WTC11 (cell line): Measurements from ENCODE around the gene SGTA.

Experiments used
- ELF4 ChIP-seq: sonication (generic); formaldehyde crosslinking; IDR thresholded peaks from 2 replicates; pipeline ENCODE4 v1.8.1; 2022; ENCODE audit warnings: low read depth, mild to moderate bottlenecking, moderate library complexity, missing genetic modification reagents
- JUN ChIP-seq: sonication (generic); formaldehyde crosslinking; IDR thresholded peaks from 2 replicates; pipeline ENCODE4 v1.8.0; 2023; ENCODE audit warnings: mild to moderate bottlenecking, missing genetic modification reagents
- NR2C2 ChIP-seq: sonication (generic); formaldehyde crosslinking; IDR thresholded peaks from 2 replicates; pipeline ENCODE4 v1.8.0; 2022; ENCODE audit warnings: mild to moderate bottlenecking, missing genetic modification reagents
- SOX15 ChIP-seq: fragments of 250-450 bp; sonication (Bioruptor Pico); IDR thresholded peaks from 2 replicates; pipeline ENCODE4 v1.9.0; 2021; ENCODE audit warnings: mild to moderate bottlenecking
- TP53 ChIP-seq: sonication (generic); formaldehyde crosslinking; IDR thresholded peaks from 2 replicates; pipeline ENCODE4 v1.8.1; 2023; ENCODE audit warnings: mild to moderate bottlenecking, missing genetic modification reagents
- TF ChIP-seq, protein P1 (sequence below): sonication (generic); formaldehyde crosslinking; IDR thresholded peaks from 2 replicates; pipeline ENCODE4 v1.8.1; 2023; ENCODE audit warnings: mild to moderate bottlenecking, missing genetic modification reagents, moderate library complexity
- TF ChIP-seq, protein P2 (sequence below): sonication (generic); formaldehyde crosslinking; conservative IDR thresholded peaks from 2 replicates; pipeline ENCODE4 v1.8.1; 2022; ENCODE audit warnings: mild to moderate bottlenecking, missing genetic modification reagents
- TF ChIP-seq, protein P3 (sequence below): fragments of 200-600 bp; IDR thresholded peaks from 2 replicates; pipeline ENCODE4 v1.8.0; 2022; ENCODE audit warnings: antibody characterized with exemption
- TF ChIP-seq, protein P4 (sequence below): sonication (generic); formaldehyde crosslinking; IDR thresholded peaks from 2 replicates; pipeline ENCODE4 v1.8.0; 2022; ENCODE audit warnings: mild to moderate bottlenecking, missing genetic modification reagents
- TF ChIP-seq, protein P5 (sequence below): sonication (generic); formaldehyde crosslinking; IDR thresholded peaks from 2 replicates; pipeline ENCODE4 v1.8.1; 2022; ENCODE audit warnings: missing genetic modification reagents, borderline replicate concordance
- TF ChIP-seq, protein P6 (sequence below): fragments of 250-450 bp; sonication (Bioruptor Pico); IDR thresholded peaks from 2 replicates; pipeline ENCODE4 v1.8.0; 2021; ENCODE audit warnings: mild to moderate bottlenecking
- TF ChIP-seq, protein P7 (sequence below): sonication (generic); formaldehyde crosslinking; IDR thresholded peaks from 2 replicates; pipeline ENCODE4 v1.8.0; 2022; ENCODE audit warnings: mild to moderate bottlenecking, missing genetic modification reagents

DNA sequence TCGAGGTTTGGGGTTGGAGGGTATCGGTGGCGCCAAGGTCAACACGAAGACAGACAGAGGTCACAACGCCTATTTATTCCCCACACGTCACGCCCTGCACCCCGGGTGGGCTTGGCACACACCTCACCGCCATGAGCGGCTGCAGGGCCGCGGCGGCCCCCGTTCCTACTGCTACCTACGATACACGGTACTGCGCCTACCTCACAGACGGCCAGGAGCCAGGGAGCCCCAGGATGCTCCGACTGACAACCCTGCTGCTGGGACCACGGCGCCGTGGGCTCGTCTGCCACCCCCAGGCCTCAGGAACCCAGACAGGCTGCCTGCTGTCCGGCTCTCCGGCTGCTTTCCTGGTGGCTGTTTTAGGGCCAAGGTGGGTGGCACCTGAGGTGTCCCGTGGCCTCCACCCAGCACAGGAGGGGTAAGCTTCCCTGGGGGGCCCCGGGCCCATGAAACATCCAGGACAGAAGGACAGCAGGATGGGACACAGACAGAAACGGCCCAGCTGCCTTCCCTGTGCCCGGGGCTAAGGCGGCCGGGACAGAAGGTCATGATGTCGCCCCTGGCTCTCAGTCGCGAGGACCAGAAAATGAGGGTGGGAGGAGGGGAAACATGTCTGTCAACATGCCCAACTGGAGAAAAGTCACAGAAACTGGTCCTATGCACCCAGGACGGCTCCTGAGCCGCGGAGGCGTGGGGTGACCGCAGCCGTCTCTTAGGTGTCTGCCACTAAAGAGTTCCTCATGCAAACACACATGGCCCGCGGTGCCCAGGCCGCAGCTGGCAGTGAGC is 28.2 kb downstream of the SGTA start:
- TF ChIP-seq, protein P1, sequence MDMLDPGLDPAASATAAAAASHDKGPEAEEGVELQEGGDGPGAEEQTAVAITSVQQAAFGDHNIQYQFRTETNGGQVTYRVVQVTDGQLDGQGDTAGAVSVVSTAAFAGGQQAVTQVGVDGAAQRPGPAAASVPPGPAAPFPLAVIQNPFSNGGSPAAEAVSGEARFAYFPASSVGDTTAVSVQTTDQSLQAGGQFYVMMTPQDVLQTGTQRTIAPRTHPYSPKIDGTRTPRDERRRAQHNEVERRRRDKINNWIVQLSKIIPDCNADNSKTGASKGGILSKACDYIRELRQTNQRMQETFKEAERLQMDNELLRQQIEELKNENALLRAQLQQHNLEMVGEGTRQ (CRISPR knock-in tag) = no peak
- TF ChIP-seq, protein P2, sequence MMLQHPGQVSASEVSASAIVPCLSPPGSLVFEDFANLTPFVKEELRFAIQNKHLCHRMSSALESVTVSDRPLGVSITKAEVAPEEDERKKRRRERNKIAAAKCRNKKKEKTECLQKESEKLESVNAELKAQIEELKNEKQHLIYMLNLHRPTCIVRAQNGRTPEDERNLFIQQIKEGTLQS (CRISPR knock-in tag) = no peak
- TF ChIP-seq, protein P3, sequence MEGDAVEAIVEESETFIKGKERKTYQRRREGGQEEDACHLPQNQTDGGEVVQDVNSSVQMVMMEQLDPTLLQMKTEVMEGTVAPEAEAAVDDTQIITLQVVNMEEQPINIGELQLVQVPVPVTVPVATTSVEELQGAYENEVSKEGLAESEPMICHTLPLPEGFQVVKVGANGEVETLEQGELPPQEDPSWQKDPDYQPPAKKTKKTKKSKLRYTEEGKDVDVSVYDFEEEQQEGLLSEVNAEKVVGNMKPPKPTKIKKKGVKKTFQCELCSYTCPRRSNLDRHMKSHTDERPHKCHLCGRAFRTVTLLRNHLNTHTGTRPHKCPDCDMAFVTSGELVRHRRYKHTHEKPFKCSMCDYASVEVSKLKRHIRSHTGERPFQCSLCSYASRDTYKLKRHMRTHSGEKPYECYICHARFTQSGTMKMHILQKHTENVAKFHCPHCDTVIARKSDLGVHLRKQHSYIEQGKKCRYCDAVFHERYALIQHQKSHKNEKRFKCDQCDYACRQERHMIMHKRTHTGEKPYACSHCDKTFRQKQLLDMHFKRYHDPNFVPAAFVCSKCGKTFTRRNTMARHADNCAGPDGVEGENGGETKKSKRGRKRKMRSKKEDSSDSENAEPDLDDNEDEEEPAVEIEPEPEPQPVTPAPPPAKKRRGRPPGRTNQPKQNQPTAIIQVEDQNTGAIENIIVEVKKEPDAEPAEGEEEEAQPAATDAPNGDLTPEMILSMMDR = no peak
- TF ChIP-seq SOX15 (CRISPR knock-in tag) = no peak
- TF ChIP-seq, protein P4, sequence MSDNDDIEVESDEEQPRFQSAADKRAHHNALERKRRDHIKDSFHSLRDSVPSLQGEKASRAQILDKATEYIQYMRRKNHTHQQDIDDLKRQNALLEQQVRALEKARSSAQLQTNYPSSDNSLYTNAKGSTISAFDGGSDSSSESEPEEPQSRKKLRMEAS (CRISPR knock-in tag) = no peak
- TF ChIP-seq, protein P5, sequence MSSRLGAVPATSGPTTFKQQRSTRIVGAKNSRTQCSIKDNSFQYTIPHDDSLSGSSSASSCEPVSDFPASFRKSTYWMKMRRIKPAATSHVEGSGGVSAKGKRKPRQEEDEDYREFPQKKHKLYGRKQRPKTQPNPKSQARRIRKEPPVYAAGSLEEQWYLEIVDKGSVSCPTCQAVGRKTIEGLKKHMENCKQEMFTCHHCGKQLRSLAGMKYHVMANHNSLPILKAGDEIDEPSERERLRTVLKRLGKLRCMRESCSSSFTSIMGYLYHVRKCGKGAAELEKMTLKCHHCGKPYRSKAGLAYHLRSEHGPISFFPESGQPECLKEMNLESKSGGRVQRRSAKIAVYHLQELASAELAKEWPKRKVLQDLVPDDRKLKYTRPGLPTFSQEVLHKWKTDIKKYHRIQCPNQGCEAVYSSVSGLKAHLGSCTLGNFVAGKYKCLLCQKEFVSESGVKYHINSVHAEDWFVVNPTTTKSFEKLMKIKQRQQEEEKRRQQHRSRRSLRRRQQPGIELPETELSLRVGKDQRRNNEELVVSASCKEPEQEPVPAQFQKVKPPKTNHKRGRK (CRISPR knock-in tag) = no peak
- TF ChIP-seq JUN (CRISPR knock-in tag) = no peak
- no peak for TF ChIP-seq NR2C2 (CRISPR knock-in tag)
- TF ChIP-seq, protein P6, sequence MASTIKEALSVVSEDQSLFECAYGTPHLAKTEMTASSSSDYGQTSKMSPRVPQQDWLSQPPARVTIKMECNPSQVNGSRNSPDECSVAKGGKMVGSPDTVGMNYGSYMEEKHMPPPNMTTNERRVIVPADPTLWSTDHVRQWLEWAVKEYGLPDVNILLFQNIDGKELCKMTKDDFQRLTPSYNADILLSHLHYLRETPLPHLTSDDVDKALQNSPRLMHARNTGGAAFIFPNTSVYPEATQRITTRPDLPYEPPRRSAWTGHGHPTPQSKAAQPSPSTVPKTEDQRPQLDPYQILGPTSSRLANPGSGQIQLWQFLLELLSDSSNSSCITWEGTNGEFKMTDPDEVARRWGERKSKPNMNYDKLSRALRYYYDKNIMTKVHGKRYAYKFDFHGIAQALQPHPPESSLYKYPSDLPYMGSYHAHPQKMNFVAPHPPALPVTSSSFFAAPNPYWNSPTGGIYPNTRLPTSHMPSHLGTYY (CRISPR knock-in tag) = no peak
- no peak for TF ChIP-seq ELF4
- TF ChIP-seq, protein P7, sequence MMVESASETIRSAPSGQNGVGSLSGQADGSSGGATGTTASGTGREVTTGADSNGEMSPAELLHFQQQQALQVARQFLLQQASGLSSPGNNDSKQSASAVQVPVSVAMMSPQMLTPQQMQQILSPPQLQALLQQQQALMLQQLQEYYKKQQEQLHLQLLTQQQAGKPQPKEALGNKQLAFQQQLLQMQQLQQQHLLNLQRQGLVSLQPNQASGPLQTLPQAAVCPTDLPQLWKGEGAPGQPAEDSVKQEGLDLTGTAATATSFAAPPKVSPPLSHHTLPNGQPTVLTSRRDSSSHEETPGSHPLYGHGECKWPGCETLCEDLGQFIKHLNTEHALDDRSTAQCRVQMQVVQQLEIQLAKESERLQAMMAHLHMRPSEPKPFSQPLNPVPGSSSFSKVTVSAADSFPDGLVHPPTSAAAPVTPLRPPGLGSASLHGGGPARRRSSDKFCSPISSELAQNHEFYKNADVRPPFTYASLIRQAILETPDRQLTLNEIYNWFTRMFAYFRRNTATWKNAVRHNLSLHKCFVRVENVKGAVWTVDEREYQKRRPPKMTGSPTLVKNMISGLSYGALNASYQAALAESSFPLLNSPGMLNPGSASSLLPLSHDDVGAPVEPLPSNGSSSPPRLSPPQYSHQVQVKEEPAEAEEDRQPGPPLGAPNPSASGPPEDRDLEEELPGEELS (CRISPR knock-in tag) = no peak
- TF ChIP-seq TP53 (CRISPR knock-in tag) = no peak
